MM.1S (cell line): ENCODE data around the gene USPL1.

ENCODE experiments used
- EZH2 ChIP-seq: fragments of 300-600 bp; sonication (generic); optimal IDR thresholded peaks from 2 replicates; pipeline ENCODE3; 2017; ENCODE audit warnings: low read depth, mild to moderate bottlenecking, antibody characterized with exemption, low read length, mixed read lengths
- TF ChIP-seq, protein P1 (sequence below): fragments of 300-600 bp; sonication (generic); IDR thresholded peaks from 2 replicates; pipeline ENCODE4 v1.5.1; 2016; ENCODE audit warnings: antibody characterized with exemption, low read length, mixed read lengths

DNA sequence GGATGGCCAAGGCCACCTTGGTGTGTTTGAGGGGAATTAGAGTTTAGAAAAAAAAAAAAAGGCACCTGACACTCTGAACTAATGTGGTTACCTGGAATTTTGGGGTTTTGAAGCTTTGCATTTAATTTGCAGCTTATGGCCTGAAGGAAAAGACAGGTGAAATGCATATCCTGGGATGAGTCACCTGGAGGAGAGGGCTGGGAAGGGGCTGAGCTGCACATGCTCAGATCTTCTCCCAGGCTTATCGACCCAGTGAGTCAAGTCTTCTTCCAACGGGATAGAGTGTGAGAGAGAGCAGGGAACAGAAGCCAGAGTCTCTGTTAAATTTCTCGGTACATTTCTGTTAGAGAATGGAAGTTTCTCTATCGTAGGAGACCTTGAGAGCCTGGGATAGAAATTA lies 88.0 kb downstream of the USPL1 start:
- TF ChIP-seq, protein P1, sequence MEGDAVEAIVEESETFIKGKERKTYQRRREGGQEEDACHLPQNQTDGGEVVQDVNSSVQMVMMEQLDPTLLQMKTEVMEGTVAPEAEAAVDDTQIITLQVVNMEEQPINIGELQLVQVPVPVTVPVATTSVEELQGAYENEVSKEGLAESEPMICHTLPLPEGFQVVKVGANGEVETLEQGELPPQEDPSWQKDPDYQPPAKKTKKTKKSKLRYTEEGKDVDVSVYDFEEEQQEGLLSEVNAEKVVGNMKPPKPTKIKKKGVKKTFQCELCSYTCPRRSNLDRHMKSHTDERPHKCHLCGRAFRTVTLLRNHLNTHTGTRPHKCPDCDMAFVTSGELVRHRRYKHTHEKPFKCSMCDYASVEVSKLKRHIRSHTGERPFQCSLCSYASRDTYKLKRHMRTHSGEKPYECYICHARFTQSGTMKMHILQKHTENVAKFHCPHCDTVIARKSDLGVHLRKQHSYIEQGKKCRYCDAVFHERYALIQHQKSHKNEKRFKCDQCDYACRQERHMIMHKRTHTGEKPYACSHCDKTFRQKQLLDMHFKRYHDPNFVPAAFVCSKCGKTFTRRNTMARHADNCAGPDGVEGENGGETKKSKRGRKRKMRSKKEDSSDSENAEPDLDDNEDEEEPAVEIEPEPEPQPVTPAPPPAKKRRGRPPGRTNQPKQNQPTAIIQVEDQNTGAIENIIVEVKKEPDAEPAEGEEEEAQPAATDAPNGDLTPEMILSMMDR, result no peak
- no peak for TF ChIP-seq EZH2
